Vagina (tissue), 2 donors: ENCODE data around the gene EIF3B.
"Not testable (repeated sequence)": the region's sequence is repeated elsewhere in the genome, so short reads cannot be mapped to it uniquely, and the experiment has no call there.

ENCODE experiments used
- CTCF ChIP-seq, 3 experiments: fragments of 450-650 bp in 2 of 3; fragments of 200-600 bp in 1 of 3; sonication (generic) in 1 of 3; IDR thresholded peaks; one replicate each; pipeline ENCODE4 v1.5.1; 2017 to 2019; ENCODE audit warnings: antibody characterized with exemption in 3 of 3, mild to moderate bottlenecking in 2 of 3, moderate library complexity in 2 of 3
- POLR2A ChIP-seq, 2 donors: fragments of 450-650 bp; IDR thresholded peaks; one replicate each; pipeline ENCODE4 v1.6.1; 2017; ENCODE audit warnings: antibody characterized with exemption in 2 of 2, mild to moderate bottlenecking in 2 of 2, moderate library complexity in 2 of 2
- POLR2AphosphoS5 ChIP-seq, 2 donors: sonication (generic); formaldehyde crosslinking; IDR thresholded peaks; one replicate each; pipeline ENCODE4 v1.9.0; 2017; ENCODE audit warnings: antibody characterized with exemption in 2 of 2, mild to moderate bottlenecking in 2 of 2, low read depth in 1 of 2; ENCODE audit not compliant: insufficient read depth in 1 of 2

GRCh38 chr7:2347351-2348063, 7.1 kb upstream of the EIF3B start:
- TF ChIP-seq POLR2AphosphoS5 (IDR thresholded peaks at IDR 0.05; ENCODE audit: insufficient read depth in 1 of 2, low read depth in 1 of 2); CTCF (IDR thresholded peaks at IDR 0.05); POLR2A (IDR thresholded peaks at IDR 0.05): not testable (repeated sequence)
